Peyer's patch (tissue), 4 donors: ENCODE measurements around the gene PTH2. TPM values are rescaled to one million over a fixed set of nuclear protein-coding genes. Genes with fewer than 3 reads are reported as not detected.

Experiments used
- DNase-seq, 3 donors: peaks; one replicate each; pipeline ENCODE4 v3.0.0-alpha.2; 2017 to 2019
- H3K27ac ChIP-seq, 4 donors: fragments of 200-600 bp; sonication (generic); one replicate each; pipeline ENCODE4 v1.5.1; 2016 to 2019
- H3K27me3 ChIP-seq, 2 donors: fragments of 200-600 bp; sonication (generic); one replicate each; pipeline ENCODE4 v1.5.1; 2019
- H3K36me3 ChIP-seq, 3 donors: fragments of 200-600 bp; sonication (generic); one replicate each; pipeline ENCODE4 v1.5.1; 2016 to 2019
- H3K4me1 ChIP-seq, 4 donors: fragments of 200-600 bp; sonication (generic); one replicate each; pipeline ENCODE4 v1.5.1; 2016 to 2019
- H3K4me3 ChIP-seq, 4 donors: fragments of 200-600 bp; sonication (generic); 1 replicate in 3 of 4; 2 replicates in 1 of 4; pipeline ENCODE4 v1.5.1; 2016 to 2019; ENCODE audit warnings: mild to moderate bottlenecking in 1 of 4
- H3K9me3 ChIP-seq, 4 donors: fragments of 200-600 bp; sonication (generic); one replicate each; pipeline ENCODE4 v1.5.1; 2016 to 2019; ENCODE audit warnings: mild to moderate bottlenecking in 1 of 4
- CTCF ChIP-seq, 6 experiments: fragments of 450-650 bp in 4 of 6; fragments of 200-600 bp in 2 of 6; sonication (generic) in 1 of 6; IDR thresholded peaks; one replicate each; pipeline ENCODE4 v1.5.1; 2017 to 2019; ENCODE audit warnings: antibody characterized with exemption in 6 of 6, mild to moderate bottlenecking in 3 of 6, moderate library complexity in 1 of 6
- POLR2A ChIP-seq, 2 donors: fragments of 450-650 bp; IDR thresholded peaks; one replicate each; pipeline ENCODE4 v1.5.1; 2017; ENCODE audit warnings: antibody characterized with exemption in 2 of 2, mild to moderate bottlenecking in 2 of 2, moderate library complexity in 2 of 2
- total RNA-seq, 4 donors: library from RNA; depleted of rRNA; stranded (reverse); fragments of >200 nt; gene quantifications; one replicate each; pipeline ENCODE4 v1.1.0, GENCODE V29; 2016

The PTH2 gene
- total RNA-seq, 4 donors from 2014 or later: not detected

GRCh38 chr19:49453013-49453756, 29.9 kb upstream of the PTH2 start, which contains the start of gene ALDH16A1:
Gene ALDH16A1 (plus strand): TSS chr19:49453225. CDS start chr19:49453332, 107 bp downstream.
- Histone ChIP-seq H3K4me3 (peak within 1 kb of the TSS; percentile 55 to 86 (median 60)), H3K36me3 (peaks cover 0 to 14% (median 0%) of the 10 kb centered on the region in 3 donors), H3K9me3 (no peaks in the 10 kb centered on the region), H3K4me1 (peaks cover 3 to 30% (median 11%) of the 10 kb centered on the region in 4 donors), H3K27me3 (no peaks in the 10 kb centered on the region), H3K27ac (peak within 1 kb of the TSS; percentile 95 to 99 (median 98))
- TF ChIP-seq POLR2A (IDR thresholded peaks at IDR 0.05): peak; percentile 83 to 88
- TF ChIP-seq CTCF (IDR thresholded peaks at IDR 0.05): peak in 1 of 6 experiments; percentile 12
- peak; percentile 98 to 99 (median 99) for DNase-seq

- Histone ChIP-seq H3K4me1 (peaks cover 3 to 21% (median 13%) of the 10 kb centered on the region in 4 donors), H3K27me3 (no peaks in the 10 kb centered on the region), H3K27ac (peak within 1 kb of the TSS; percentile 95 to 99 (median 98)), H3K4me3 (peak within 1 kb of the TSS; percentile 72 to 98 (median 81)), H3K36me3 (peaks cover 0 to 18% (median 0%) of the 10 kb centered on the region in 3 donors), H3K9me3 (no peaks in the 10 kb centered on the region)
- TF ChIP-seq POLR2A (IDR thresholded peaks at IDR 0.05): peak; percentile 41 to 48
- peak in 3 of 6 experiments; percentile 33 to 42 (median 36) for TF ChIP-seq CTCF (IDR thresholded peaks at IDR 0.05)
- DNase-seq: peak; percentile 94 to 99 (median 99)
Observed at GRCh38 chr19:49451430-49452181, 28.4 kb upstream of the PTH2 start, which contains the start of gene PIH1D1. Gene PIH1D1 (minus strand): TSS chr19:49451814. CDS start chr19:49451574, 240 bp downstream.

GRCh38 chr19:49450405-49450804, 27.2 kb upstream of the PTH2 start:
- Histone ChIP-seq H3K27me3 (no peaks in the 10 kb centered on the region), H3K27ac (peak overlapping the region in 1 of 4 donors; percentile 25), H3K36me3 (peaks cover 0 to 21% (median 0%) of the 10 kb centered on the region in 3 donors), H3K9me3 (no peaks in the 10 kb centered on the region), H3K4me1 (peaks cover 3 to 21% (median 13%) of the 10 kb centered on the region in 4 donors), H3K4me3 (peak overlapping the region in 1 of 4 donors; percentile 98)
- no peak for DNase-seq
- no peak for TF ChIP-seq CTCF (IDR thresholded peaks at IDR 0.05)
- no peak for TF ChIP-seq POLR2A (IDR thresholded peaks at IDR 0.05)

- H3K27me3 ChIP-seq: no peaks in the 10 kb centered on the region
- no peak overlapping the region for H3K27ac ChIP-seq
- no peaks in the 10 kb centered on the region for H3K9me3 ChIP-seq
- H3K4me1 ChIP-seq: peaks cover 0 to 10% (median 3%) of the 10 kb centered on the region in 4 donors
- no peak overlapping the region for H3K4me3 ChIP-seq
- no peak for TF ChIP-seq CTCF (IDR thresholded peaks at IDR 0.05)
- no peak for TF ChIP-seq POLR2A (IDR thresholded peaks at IDR 0.05)
- peaks cover 0 to 21% (median 0%) of the 10 kb centered on the region in 3 donors for H3K36me3 ChIP-seq
- no peak for DNase-seq
Observed at GRCh38 chr19:49448432-49448786, 25.2 kb upstream of the PTH2 start.

GRCh38 chr19:49447485-49448431, 24.5 kb upstream of the PTH2 start:
- Histone ChIP-seq H3K9me3 (no peaks in the 10 kb centered on the region), H3K4me3 (no peak overlapping the region), H3K4me1 (peaks cover 0 to 14% (median 3%) of the 10 kb centered on the region in 4 donors), H3K36me3 (peaks cover 0 to 21% (median 0%) of the 10 kb centered on the region in 3 donors), H3K27ac (no peak overlapping the region), H3K27me3 (no peaks in the 10 kb centered on the region)
- no peak for TF ChIP-seq CTCF (IDR thresholded peaks at IDR 0.05)
- no peak for TF ChIP-seq POLR2A (IDR thresholded peaks at IDR 0.05)
- DNase-seq: no peak
